ENCODE measurements around the gene LRRC45.

- TF ChIP-seq CTCF (IDR thresholded peaks at IDR 0.05) (no peak), POLR2A (IDR thresholded peaks at IDR 0.05) (no peak), EP300 (IDR thresholded peaks at IDR 0.05) (no peak)
Observed at GRCh38 chr17:82059272-82060000, 36.3 kb downstream of the LRRC45 start.
